IPS-NIHi7 (cell line): Measurements from ENCODE around the gene RBM42.
"Not testable (repeated sequence)": the region's sequence is repeated elsewhere in the genome, so short reads cannot be mapped to it uniquely, and the experiment has no call there.

ENCODE experiments used
- DNase-seq: peaks from one replicate; pipeline ENCODE4 v3.0.0; 2012; ENCODE audit warnings: mixed read lengths; ENCODE audit errors: extremely low spot score

The RBM42 gene

DNA sequence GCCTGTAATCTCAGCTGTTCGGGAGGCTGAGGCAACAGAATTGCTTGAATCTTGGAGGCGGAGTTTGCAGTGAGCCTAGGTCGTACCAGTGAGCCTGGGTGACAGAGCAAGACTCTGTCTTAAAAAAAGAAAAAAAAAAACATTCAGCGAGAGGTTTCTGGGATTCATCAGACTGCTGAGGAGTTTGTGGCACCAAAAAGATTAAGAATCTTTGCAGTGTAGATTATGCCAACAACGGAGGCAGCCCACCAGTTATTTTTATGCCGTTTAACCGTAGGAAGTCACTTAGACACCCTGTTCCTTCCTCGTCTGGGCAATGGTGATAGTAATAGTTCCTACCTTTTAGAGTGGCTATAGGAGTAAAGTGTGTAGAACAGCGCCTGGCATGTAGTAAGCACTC lies 21.7 kb downstream of the RBM42 start:
- no peak for DNase-seq

DNA sequence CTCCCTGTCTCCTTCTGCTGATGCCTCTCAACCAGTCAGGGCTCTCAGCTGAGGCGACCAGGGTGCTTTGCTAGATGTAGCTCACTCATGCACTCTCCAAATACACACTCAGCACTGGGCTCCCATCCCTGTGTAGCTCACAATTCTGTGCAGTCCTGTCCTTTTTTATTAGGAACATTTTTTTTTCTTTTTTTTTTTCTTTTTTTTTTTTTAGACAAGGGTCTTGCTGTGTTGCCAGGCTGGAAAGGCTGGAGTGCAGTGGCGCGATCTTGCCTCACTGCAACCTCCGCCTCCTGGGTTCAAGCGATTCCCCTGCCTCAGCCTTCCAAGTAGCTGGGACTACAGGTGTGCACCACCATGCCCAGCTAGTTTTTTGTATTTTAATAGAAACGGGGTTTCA lies 26.0 kb downstream of the RBM42 start:
- DNase-seq = not testable (repeated sequence)

DNA sequence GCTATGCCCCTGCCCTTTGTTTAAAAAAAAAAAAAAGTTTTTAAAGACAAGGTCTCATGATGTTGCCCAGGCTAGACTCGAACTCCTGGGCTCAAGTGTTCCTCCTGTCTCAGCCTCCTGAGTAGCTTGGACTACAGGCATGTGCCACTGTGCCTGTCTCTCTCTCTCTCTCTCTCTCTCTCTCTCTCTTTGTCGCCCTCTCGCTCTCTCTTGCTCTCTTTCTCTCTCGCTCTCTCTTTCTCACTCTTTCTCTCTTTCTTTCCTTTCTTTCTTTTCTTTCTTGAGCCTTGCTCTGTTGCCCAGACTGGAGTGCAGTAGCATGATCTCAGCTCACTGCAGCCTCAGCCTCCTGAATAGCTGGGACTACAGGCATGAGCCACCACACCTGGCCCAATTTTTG lies 26.8 kb downstream of the RBM42 start:
- no peak for DNase-seq

DNA sequence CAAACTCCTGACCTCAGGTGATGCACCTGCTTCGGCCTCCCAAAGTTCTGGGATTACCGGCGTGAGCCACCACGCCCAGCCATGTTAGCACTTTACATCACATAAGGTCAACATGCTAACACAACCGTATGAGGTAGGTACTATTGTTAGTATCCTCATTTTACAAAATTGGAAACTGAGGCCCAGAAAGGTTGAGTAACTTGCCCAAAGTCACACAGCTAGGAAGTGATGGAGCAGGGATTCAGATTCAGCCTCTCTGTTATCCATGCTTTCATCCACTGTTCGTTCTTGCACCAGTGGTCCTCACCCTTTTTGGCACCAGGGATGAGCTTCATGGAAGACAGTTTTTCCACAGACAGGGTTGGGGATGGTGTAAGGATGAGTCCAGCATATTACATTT lies 27.9 kb downstream of the RBM42 start:
- DNase-seq = no peak

- no peak for DNase-seq
These were observed 29.3 kb downstream of the RBM42 start for GRCh38 chr19:35657904-35658700.

DNA sequence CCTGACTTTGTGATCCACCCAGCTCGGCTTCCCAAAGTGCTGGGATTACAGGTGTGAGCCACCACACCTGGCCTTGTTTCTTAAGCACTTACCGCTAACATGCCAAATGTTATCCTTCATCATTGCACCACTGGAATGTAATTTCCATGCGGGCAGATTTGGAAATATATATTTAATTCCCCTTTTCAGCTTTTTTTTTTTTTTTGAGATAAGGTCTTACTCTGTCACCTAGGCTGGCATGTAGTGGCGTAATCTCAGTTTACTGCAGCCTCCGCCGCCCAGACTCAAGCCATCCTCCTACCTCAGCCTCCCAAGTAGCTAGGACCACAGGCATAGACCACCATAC lies 33.1 kb downstream of the RBM42 start:
- no peak for DNase-seq

GRCh38 chr19:35663981-35664380 lies 35.1 kb downstream of the RBM42 start:
- no peak for DNase-seq

- no peak for DNase-seq
These were observed 36.3 kb downstream of the RBM42 start for GRCh38 chr19:35665157-35665556.

GRCh38 chr19:35665604-35666003 lies 36.8 kb downstream of the RBM42 start:
- no peak for DNase-seq

GRCh38 chr19:35666251-35666913 lies 37.5 kb downstream of the RBM42 start, which contains the start of gene UPK1A:
Gene UPK1A (plus strand): TSS chr19:35666517. CDS start chr19:35666813, 296 bp downstream.
- no peak for DNase-seq

DNA sequence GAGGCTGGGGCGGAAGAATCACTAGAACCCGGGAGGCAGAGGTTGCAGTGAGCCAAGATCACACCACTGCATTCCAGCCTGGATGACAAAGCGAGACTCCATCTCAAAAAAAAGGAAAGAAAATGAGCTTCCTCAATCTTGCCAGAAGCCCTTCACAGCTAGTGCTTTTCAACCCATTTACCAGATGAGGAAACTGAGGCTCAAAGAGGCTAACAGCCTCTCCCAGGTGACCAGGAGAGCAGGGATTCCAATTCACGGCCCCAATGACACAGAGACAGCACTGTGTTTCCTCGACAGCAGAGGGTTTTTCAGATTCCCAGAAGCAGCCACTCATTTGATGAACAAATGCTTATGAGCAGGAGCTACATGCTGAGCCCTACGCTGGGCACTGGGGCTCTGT lies 40.7 kb downstream of the RBM42 start:
- DNase-seq = no peak

- DNase-seq = no peak
These were observed 41.1 kb downstream of the RBM42 start for GRCh38 chr19:35669974-35670373.

DNA sequence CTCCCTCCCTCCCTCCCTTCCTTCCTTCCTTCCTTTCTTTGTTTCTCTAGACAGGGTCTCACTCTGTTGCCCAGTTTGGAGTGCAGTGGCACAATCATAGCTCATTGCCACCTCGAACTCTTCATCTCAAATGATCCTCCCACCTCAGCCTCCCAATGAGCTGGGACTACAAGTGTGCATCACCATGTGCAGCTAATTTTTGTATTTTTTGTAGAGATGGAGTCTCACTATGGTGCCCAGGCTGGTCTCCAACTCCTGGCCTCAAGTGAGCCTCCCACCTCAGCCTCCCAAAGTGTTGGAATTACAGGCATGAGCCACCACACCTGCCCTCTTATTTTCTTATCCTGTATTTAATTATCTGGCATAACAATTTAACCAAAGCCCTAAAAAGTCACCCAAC lies 41.9 kb downstream of the RBM42 start:
- no peak for DNase-seq

DNA sequence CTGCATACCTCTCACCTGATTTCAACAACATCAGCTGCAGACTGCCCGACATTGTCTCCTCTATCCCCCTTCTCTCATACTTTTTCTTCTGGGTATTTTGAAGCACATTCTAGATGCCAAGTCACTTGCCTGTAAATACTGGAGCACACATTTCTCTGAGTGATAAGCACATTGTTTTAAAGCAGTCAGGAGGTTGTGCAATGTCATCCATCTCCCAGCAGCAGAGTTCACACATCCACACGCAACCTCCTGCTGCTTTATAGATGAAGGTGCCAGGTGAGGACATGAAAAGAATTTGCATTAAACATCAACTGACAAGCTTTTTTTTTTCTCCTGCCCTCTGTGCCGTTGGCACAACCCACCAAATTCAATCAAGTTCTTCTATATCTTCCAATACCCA lies 43.0 kb downstream of the RBM42 start:
- DNase-seq = no peak

- peak; percentile 86 for DNase-seq
These were observed 44.4 kb downstream of the RBM42 start for GRCh38 chr19:35673121-35673804.

DNA sequence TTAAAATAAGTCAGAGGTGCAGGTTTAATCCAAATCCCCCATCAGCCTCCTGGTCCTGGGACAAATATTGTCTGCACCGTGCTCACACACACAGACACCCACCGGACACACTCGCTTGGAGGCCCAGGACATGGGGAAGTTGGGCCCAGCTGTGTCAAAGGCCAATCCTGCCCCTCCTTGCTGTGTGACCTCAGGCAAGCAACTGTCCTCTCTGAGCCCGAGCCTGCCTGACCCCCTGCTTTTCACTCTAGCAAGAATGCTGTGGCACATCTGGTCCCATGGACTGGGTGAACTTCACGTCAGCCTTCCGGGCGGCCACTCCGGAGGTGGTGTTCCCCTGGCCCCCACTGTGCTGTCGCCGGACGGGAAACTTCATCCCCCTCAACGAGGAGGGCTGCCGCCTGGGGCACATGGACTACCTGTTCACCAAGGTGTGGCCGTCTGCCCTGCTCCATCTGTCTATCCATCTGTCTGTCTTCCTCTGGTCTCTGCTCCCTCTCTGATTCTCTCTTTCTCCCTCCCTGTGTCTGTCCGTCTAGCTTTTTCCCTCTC lies 46.8 kb downstream of the RBM42 start:
- no peak for DNase-seq
